ENCODE measurements around the gene LRCH1. TPM values are rescaled to one million over a fixed set of nuclear protein-coding genes. Genes with fewer than 3 reads are reported as not detected.

Gene LRCH1
- total and polyA plus RNA-seq, 2 of the 4 experiments (the other 2 are of a cell fraction) = 7.0 to 8.8 TPM

- Histone ChIP-seq H2AK5ac (ENCODE audit: low read depth, low read length) (no peak overlapping the region), H3K23ac (ENCODE audit: low read depth, low read length) (no peak overlapping the region), H3K9me3 (ENCODE audit: control insufficient read depth, insufficient read depth, low read length) (no peaks in the 10 kb centered on the region), H2BK15ac (ENCODE audit: low read depth, low read length) (no peak overlapping the region), H2BK120ac (ENCODE audit: low read depth, low read length) (no peak overlapping the region), H4K8ac (ENCODE audit: low read depth in 2 of 2, low read length in 2 of 2) (no peak overlapping the region), H4K91ac (ENCODE audit: insufficient read depth, low read depth, low read length) (no peak overlapping the region), H3K27ac (ENCODE audit: insufficient read depth, low read length) (no peak overlapping the region), H3K4me3 (ENCODE audit: insufficient read depth, low read depth, low read length) (no peak overlapping the region), H3K9me1 (ENCODE audit: insufficient read depth, low read length) (peaks cover 13% of the 10 kb centered on the region), H3K4ac (ENCODE audit: low read depth, low read length) (no peak overlapping the region), H3K36me3 (ENCODE audit: control insufficient read depth, insufficient read depth, low read length) (no peaks in the 10 kb centered on the region), H3K9ac (ENCODE audit: low read depth, low read length) (no peak overlapping the region), H4K20me1 (ENCODE audit: insufficient read depth, low read length) (no peaks in the 10 kb centered on the region), H4K5ac (ENCODE audit: low read depth, low read length) (no peak overlapping the region), H2BK20ac (ENCODE audit: low read depth, low read length) (no peak overlapping the region), H2AFZ (replicated peaks; ENCODE audit: low read length, poor library complexity) (no peak overlapping the region), H3K27me3 (ENCODE audit: control insufficient read depth, insufficient read depth, low read length) (no peaks in the 10 kb centered on the region), H3K56ac (ENCODE audit: extremely low read depth, insufficient read depth, low read length) (no peak overlapping the region), H3K4me2 (ENCODE audit: low read depth, low read length) (no peak overlapping the region), H2AK9ac (replicated peaks; ENCODE audit: low read depth, low read length, poor library complexity) (no peak overlapping the region), H2BK5ac (ENCODE audit: low read depth, low read length, poor library complexity, severe bottlenecking) (no peak overlapping the region), H3K4me1 (ENCODE audit: control insufficient read depth, insufficient read depth, low read length) (peaks cover 7% of the 10 kb centered on the region), H3K79me1 (ENCODE audit: low read depth in 1 of 2, low read length in 2 of 2) (peaks cover 14 to 45% of the 10 kb centered on the region in 2 experiments), H3K18ac (ENCODE audit: low read depth, low read length) (no peak overlapping the region), H3K14ac (replicated peaks; ENCODE audit: low read depth, low read length) (no peak overlapping the region)
- intact Hi-C loops (cut with micrococcal nuclease) (no loop called here), dilution Hi-C loops (cut with HindIII; ENCODE audit: low sequenced_read_pairs, unreplicated experiment) (no loop called here), in situ Hi-C loops (cut with MboI; ENCODE audit: low sequenced_read_pairs) (no loop called here)
- 100% methylated on average over 1 of the region's 4 CpGs; no CpG with 5 or more reads in 1 of the 2 experiments for WGBS, 2 experiments (ENCODE audit: extremely low coverage in 2 of 2, insufficient read length in 1 of 2)
- TF ChIP-seq RCOR1 (IDR thresholded peaks at IDR 0.05; ENCODE audit: insufficient replicate concordance, low read length) (no peak), ELK1 (IDR thresholded peaks at IDR 0.05; ENCODE audit: borderline replicate concordance, low read depth, low read length) (no peak), FOS (IDR thresholded peaks at IDR 0.05; ENCODE audit: low read depth, low read length) (no peak), MAFK (IDR thresholded peaks at IDR 0.05; ENCODE audit: low read depth, low read length) (no peak), USF2 (IDR thresholded peaks at IDR 0.05; ENCODE audit: low read depth, low read length) (no peak), RFX5 (IDR thresholded peaks at IDR 0.05; ENCODE audit: low read depth, low read length) (no peak), CEBPB (IDR thresholded peaks at IDR 0.05; ENCODE audit: low read depth, low read length) (no peak), CHD1 (IDR thresholded peaks at IDR 0.05; ENCODE audit: low read depth, low read length) (no peak), SMC3 (IDR thresholded peaks at IDR 0.05; ENCODE audit: low read depth, low read length) (no peak), MAZ (IDR thresholded peaks at IDR 0.05; ENCODE audit: borderline replicate concordance, low read depth, low read length) (no peak), NFE2L2 (IDR thresholded peaks at IDR 0.05; ENCODE audit: low read depth, low read length) (no peak), CTCF (conservative IDR thresholded peaks at IDR 0.05; ENCODE audit: low read depth, low read length) (no peak), POLR2A (IDR thresholded peaks at IDR 0.05; ENCODE audit: low read depth, low read length) (no peak), MXI1 (IDR thresholded peaks at IDR 0.05; ENCODE audit: borderline replicate concordance, low read depth, low read length) (no peak), RAD21 (IDR thresholded peaks at IDR 0.05; ENCODE audit: low read length) (no peak), BHLHE40 (IDR thresholded peaks at IDR 0.05; ENCODE audit: low read depth, low read length) (no peak)
- POLR2A ChIA-PET (ENCODE audit: unreplicated experiment) = no interaction called here
- no TSS peak for BruUV-seq (replicated peaks)
- ATAC-seq (ENCODE audit: low read depth) (no peak), DNase-seq (no peak)
- CTCF ChIA-PET = no interaction called here
Measured at GRCh38 chr13:46660857-46661256, 107.9 kb downstream of the LRCH1 start.
